Fibroblast of skin of left biceps (primary cell): ENCODE measurements around the gene ACE.

Experiments used
- DNase-seq, 2 experiments: peaks; one replicate each; pipeline ENCODE4 v3.0.0-alpha.2; 2013; ENCODE audit warnings: low read depth in 2 of 2

ACE gene

GRCh38 chr17:63516910-63517824, 40.3 kb downstream of the ACE start:
- DNase-seq = no peak

GRCh38 chr17:63517825-63518534, 41.1 kb downstream of the ACE start:
- no peak for DNase-seq

- no peak for DNase-seq
Observed at GRCh38 chr17:63519116-63519881, 42.4 kb downstream of the ACE start.

GRCh38 chr17:63519972-63520882, 43.4 kb downstream of the ACE start:
- no peak for DNase-seq

- DNase-seq = no peak
Observed at GRCh38 chr17:63523253-63523855, 46.5 kb downstream of the ACE start, which contains the start of gene KCNH6. TSS of gene KCNH6 (plus strand) at chr17:63523358. CDS start at chr17:63523414, 56 bp downstream.

GRCh38 chr17:63524051-63524450, 47.2 kb downstream of the ACE start:
- DNase-seq = no peak

GRCh38 chr17:63525190-63525946, 48.5 kb downstream of the ACE start:
- no peak for DNase-seq

GRCh38 chr17:63526861-63527260, 50.0 kb downstream of the ACE start:
- no peak for DNase-seq

GRCh38 chr17:63528183-63528582, 51.3 kb downstream of the ACE start:
- no peak for DNase-seq

- no peak for DNase-seq
Observed at GRCh38 chr17:63529711-63530556, 53.1 kb downstream of the ACE start.

- no peak for DNase-seq
Observed at GRCh38 chr17:63530557-63531021, 53.7 kb downstream of the ACE start.

GRCh38 chr17:63531022-63531965, 54.4 kb downstream of the ACE start:
- DNase-seq = no peak

- no peak for DNase-seq
Observed at GRCh38 chr17:63533433-63534077, 56.7 kb downstream of the ACE start.

GRCh38 chr17:63534078-63534570, 57.3 kb downstream of the ACE start:
- DNase-seq = no peak

- DNase-seq = no peak
Observed at GRCh38 chr17:63534816-63535455, 58.1 kb downstream of the ACE start.

- no peak for DNase-seq
Observed at GRCh38 chr17:63535640-63536039, 58.8 kb downstream of the ACE start.
